ENCODE measurements around the gene PBX1.

The PBX1 gene

GRCh38 chr1:164709541-164710278, 150.7 kb downstream of the PBX1 start:
- TF ChIP-seq POLR2AphosphoS5 (IDR thresholded peaks at IDR 0.05; ENCODE audit: low read depth, low read length) (no peak), FOXP2 (optimal IDR thresholded peaks at IDR 0.05; ENCODE audit: borderline replicate concordance, extremely low read depth, extremely low read length, insufficient read depth) (no peak), SIN3A (IDR thresholded peaks at IDR 0.05; ENCODE audit: borderline replicate concordance, insufficient read depth, low read length) (no peak), TAF1 (IDR thresholded peaks at IDR 0.05; ENCODE audit: borderline replicate concordance, insufficient read depth, low read length) (no peak)
- TF ChIP-seq, protein P1, sequence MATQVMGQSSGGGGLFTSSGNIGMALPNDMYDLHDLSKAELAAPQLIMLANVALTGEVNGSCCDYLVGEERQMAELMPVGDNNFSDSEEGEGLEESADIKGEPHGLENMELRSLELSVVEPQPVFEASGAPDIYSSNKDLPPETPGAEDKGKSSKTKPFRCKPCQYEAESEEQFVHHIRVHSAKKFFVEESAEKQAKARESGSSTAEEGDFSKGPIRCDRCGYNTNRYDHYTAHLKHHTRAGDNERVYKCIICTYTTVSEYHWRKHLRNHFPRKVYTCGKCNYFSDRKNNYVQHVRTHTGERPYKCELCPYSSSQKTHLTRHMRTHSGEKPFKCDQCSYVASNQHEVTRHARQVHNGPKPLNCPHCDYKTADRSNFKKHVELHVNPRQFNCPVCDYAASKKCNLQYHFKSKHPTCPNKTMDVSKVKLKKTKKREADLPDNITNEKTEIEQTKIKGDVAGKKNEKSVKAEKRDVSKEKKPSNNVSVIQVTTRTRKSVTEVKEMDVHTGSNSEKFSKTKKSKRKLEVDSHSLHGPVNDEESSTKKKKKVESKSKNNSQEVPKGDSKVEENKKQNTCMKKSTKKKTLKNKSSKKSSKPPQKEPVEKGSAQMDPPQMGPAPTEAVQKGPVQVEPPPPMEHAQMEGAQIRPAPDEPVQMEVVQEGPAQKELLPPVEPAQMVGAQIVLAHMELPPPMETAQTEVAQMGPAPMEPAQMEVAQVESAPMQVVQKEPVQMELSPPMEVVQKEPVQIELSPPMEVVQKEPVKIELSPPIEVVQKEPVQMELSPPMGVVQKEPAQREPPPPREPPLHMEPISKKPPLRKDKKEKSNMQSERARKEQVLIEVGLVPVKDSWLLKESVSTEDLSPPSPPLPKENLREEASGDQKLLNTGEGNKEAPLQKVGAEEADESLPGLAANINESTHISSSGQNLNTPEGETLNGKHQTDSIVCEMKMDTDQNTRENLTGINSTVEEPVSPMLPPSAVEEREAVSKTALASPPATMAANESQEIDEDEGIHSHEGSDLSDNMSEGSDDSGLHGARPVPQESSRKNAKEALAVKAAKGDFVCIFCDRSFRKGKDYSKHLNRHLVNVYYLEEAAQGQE (IDR thresholded peaks at IDR 0.05; ENCODE audit: insufficient read depth in 1 of 2, low read depth in 2 of 2, low read length in 2 of 2), result no peak

DNA sequence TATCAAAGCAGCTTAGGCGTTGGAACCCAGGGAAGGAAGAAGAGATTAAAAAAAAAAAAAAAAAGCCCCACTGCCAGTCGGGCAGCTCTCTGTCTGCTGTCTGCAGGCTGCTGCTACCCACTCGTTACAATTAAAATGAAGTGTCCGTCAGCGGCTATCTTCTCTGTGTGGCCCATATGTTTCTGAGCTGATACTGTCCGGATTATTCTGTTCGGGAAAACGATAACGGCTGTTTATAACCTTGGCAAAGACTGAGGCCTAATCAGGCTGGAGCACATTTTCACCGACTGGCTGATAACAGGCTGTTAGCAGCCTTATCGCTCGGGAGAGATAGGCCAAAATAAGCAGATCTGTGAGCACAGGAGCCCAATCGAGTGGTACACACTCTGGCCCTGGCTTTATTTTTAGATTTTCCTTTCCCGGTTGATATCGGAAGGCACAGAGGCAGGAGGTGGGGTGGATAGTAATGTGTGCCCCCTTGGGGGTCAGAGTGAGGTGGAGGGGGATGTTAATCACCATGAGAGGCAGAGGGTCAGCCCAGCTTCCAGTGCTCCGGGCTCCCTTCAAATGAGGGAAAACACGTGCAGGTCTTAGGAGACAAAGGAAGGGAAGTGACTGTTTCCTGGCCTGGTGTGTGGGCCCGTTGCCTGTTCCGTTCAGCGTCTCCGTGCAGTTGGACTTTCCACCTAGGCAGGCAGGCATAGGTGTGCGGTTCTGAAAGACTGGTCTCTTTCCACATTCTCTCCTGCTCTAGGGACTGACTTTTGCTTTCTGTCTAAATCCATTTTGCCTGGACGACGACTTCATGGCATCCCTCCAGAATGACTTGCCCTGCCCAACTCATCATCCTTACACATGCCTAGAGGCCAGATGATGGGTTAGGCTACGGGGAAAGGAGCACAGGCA, 153.4 kb downstream of the PBX1 start:
- TF ChIP-seq POLR2AphosphoS5 (IDR thresholded peaks at IDR 0.05; ENCODE audit: low read depth, low read length) (no peak), SIN3A (IDR thresholded peaks at IDR 0.05; ENCODE audit: borderline replicate concordance, insufficient read depth, low read length) (no peak), FOXP2 (optimal IDR thresholded peaks at IDR 0.05; ENCODE audit: borderline replicate concordance, extremely low read depth, extremely low read length, insufficient read depth) (no peak), TAF1 (IDR thresholded peaks at IDR 0.05; ENCODE audit: borderline replicate concordance, insufficient read depth, low read length) (no peak)
- TF ChIP-seq, protein P1 (IDR thresholded peaks at IDR 0.05; ENCODE audit: insufficient read depth in 1 of 2, low read depth in 2 of 2, low read length in 2 of 2), result no peak

- TF ChIP-seq, protein P1 (IDR thresholded peaks at IDR 0.05; ENCODE audit: insufficient read depth in 1 of 2, low read depth in 2 of 2, low read length in 2 of 2), result no peak
- no peak for TF ChIP-seq POLR2AphosphoS5 (IDR thresholded peaks at IDR 0.05; ENCODE audit: low read depth, low read length)
These were observed 154.6 kb downstream of the PBX1 start for GRCh38 chr1:164713456-164714207.

- no peak for TF ChIP-seq FOXP2 (optimal IDR thresholded peaks at IDR 0.05; ENCODE audit: borderline replicate concordance, extremely low read depth, extremely low read length, insufficient read depth)
- TF ChIP-seq TAF1 (IDR thresholded peaks at IDR 0.05; ENCODE audit: borderline replicate concordance, insufficient read depth, low read length), result no peak
- TF ChIP-seq, protein P1 (IDR thresholded peaks at IDR 0.05; ENCODE audit: insufficient read depth in 1 of 2, low read depth in 2 of 2, low read length in 2 of 2), result no peak
- no peak for TF ChIP-seq SIN3A (IDR thresholded peaks at IDR 0.05; ENCODE audit: borderline replicate concordance, insufficient read depth, low read length)
- no peak for TF ChIP-seq POLR2AphosphoS5 (IDR thresholded peaks at IDR 0.05; ENCODE audit: low read depth, low read length)
These were observed 158.2 kb downstream of the PBX1 start for GRCh38 chr1:164716992-164717703.
